SK-MEL-5 (cell line): ENCODE data around the gene FCMR. TPM values are rescaled to one million over a fixed set of nuclear protein-coding genes. Genes with fewer than 3 reads are reported as not detected.
"Not testable (repeated sequence)": the region's sequence is repeated elsewhere in the genome, so short reads cannot be mapped to it uniquely, and the experiment has no call there.

Source experiments
- DNase-seq: peaks from one replicate; pipeline ENCODE4 v3.0.0-alpha.2; 2016; ENCODE audit warnings: low read depth, low spot score
- in situ Hi-C: cut with HindIII; loops from 2 replicates; pipeline ENCODE4 v1.10.0; 2016; ENCODE audit warnings: low sequenced_read_pairs, high pct_unique_total_duplicates, low pct_unique_long_range_greater_than_20kb
- total RNA-seq: library from RNA; depleted of rRNA; stranded (reverse); fragments of >200 nt; shearing (Covaris generic); gene quantifications from 2 replicates; pipeline ENCODE4 v1.2.3, GENCODE V29; 2014

Gene FCMR
- total RNA-seq, 1 experiment from 2014 or later, result 1.7 TPM

GRCh38 chr1:206930210-206930798 lies 8.6 kb upstream of the FCMR start:
- no peak for DNase-seq
- in situ Hi-C loops, result no loop called here

GRCh38 chr1:206929524-206929923 lies 7.8 kb upstream of the FCMR start:
- no peak for DNase-seq
- in situ Hi-C loops, result no loop called here

- no peak for DNase-seq
Measured at GRCh38 chr1:206926286-206926685, 4.5 kb upstream of the FCMR start.

GRCh38 chr1:206925106-206925736 lies 3.5 kb upstream of the FCMR start:
- DNase-seq, result peak; percentile 78
- in situ Hi-C loops, result no loop called here

More at GRCh38 chr1:206926286-206926685, 4.5 kb upstream of the FCMR start:
- in situ Hi-C loops, result no loop called here

- DNase-seq, result no peak
- in situ Hi-C loops, result no loop called here
Measured at GRCh38 chr1:206924592-206925105, 2.9 kb upstream of the FCMR start.

- in situ Hi-C loops, DNase-seq: not testable (repeated sequence)
Measured at GRCh38 chr1:206923961-206924557, 2.3 kb upstream of the FCMR start.

GRCh38 chr1:206923009-206923960 lies 1.5 kb upstream of the FCMR start:
- in situ Hi-C loops, result no loop called here
- no peak for DNase-seq

GRCh38 chr1:206922524-206922923 lies 783 bp upstream of the FCMR start:
- in situ Hi-C loops, result no loop called here
- DNase-seq, result no peak

- no peak for DNase-seq
- in situ Hi-C loops, result no loop called here
Measured at GRCh38 chr1:206918076-206918475, 3.7 kb downstream of the FCMR start.

GRCh38 chr1:206916000-206916709 lies 5.6 kb downstream of the FCMR start:
- DNase-seq, result no peak
- in situ Hi-C loops, result no loop called here

GRCh38 chr1:206915030-206915735 lies 6.6 kb downstream of the FCMR start:
- in situ Hi-C loops, result no loop called here
- DNase-seq, result no peak

GRCh38 chr1:206913766-206914537 lies 7.8 kb downstream of the FCMR start:
- in situ Hi-C loops, result no loop called here
- no peak for DNase-seq

GRCh38 chr1:206912445-206913095 lies 9.2 kb downstream of the FCMR start:
- in situ Hi-C loops, result no loop called here
- DNase-seq, result peak; percentile 91

GRCh38 chr1:206911064-206911663 lies 10.6 kb downstream of the FCMR start:
- in situ Hi-C loops, result no loop called here
- DNase-seq, result peak; percentile 67

GRCh38 chr1:206909883-206910318 lies 11.8 kb downstream of the FCMR start:
- in situ Hi-C loops, result no loop called here
- DNase-seq, result no peak
